GM19452 (cell line): ENCODE results near the gene CCDC88C.
"Not testable (repeated sequence)": the region's sequence is repeated elsewhere in the genome, so short reads cannot be mapped to it uniquely, and the experiment has no call there.

Experiments used
- ATAC-seq: cut with Tn5 transposase; IDR thresholded peaks from one replicate; pipeline ENCODE4 v1.9.1; 2021; ENCODE audit not compliant: unreplicated experiment

CCDC88C gene

DNA sequence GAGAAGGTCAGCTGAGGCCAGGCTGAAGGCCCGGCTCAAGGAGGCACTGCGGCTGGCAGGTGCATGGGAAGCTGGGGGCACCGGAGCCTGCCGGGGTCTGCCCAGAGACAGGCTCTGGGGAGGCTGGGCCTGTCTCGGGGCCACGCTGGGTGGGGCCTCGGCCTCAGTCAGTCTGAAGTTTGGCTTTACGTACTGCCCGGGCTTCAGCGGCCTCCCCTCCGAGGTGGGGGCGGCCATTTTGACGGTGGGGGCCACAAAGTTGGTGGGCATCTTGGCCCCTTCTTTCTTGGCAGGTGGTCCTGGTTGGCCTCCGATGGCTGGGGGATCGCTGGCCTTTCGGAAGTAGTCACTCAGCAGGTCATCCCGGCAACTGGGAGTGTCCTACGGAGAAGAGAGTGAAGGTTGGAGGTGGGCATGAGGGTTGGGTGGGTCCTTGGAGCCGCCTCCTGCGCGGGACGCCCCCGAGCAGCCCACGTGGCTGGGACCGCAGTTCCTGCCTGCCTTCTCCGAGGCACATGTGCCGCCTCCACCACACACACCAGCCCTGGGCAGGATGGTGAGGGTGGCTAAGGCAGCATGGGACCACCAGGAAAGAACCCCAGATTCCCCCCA, 144.2 kb downstream of the CCDC88C start:
- no peak for ATAC-seq

DNA sequence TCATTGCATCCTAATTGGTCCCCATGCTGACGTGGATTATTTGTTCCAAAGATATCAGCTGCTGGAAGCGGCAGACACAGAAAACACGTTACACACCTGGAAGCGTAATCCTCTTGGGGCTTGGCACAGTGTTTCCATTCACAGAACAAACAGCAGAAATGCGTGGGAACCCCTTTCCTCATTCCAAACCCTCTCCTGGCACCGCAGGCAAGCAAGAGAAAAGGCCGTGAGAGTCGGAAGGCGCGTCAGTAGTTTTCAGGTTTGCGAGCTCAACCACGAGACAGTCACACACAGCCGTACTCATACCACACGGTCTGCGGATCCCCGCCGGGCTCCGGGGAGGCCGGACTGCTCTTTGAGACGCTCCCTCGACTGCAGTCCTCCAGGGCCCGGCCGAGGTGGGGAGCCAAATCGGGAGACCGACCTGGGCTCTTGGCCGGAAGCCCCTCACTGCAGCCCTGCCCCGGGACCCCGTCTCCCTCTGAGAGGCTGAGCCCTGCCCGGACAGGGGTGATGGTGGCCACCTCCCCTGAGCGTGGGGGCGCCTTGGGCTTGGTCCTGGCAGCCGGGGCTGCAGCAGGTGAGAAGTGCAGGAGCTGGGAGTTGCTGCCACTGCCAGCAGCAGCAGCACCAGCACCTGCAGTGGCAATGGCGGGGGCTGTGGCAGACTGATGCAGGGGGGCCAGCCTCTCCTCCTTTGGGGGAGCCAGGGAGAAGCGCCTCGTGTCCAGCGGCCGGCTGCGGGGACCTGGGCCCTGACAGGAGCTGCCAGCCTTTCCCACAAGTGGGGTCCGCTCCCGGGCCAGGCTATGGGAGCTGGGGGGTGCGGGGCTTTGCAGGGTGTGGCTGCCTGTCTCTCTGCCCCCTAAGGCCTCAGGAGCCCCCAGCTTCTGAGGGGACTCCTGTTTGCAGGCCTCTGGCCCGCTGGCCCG, 145.0 kb downstream of the CCDC88C start:
- no peak for ATAC-seq

DNA sequence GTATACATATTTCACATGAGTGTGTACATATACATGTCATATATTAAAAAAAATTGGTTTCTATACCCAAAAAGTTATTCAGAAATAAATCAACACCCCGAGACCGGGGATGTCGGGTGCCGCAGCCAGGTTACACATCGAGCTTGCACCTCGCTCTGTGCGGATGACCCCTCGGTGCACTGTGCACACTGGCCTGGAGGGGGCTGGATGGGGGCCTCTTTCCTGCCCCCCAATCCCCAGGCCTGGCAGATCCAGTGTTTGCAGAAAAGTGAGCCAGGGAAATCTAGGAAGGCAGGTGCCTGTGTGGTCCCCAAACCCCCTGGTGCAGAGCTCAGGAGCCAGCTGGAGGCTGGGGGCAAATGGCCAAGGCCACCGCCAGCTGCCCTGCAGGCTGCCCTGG, 146.0 kb downstream of the CCDC88C start:
- ATAC-seq: no peak

DNA sequence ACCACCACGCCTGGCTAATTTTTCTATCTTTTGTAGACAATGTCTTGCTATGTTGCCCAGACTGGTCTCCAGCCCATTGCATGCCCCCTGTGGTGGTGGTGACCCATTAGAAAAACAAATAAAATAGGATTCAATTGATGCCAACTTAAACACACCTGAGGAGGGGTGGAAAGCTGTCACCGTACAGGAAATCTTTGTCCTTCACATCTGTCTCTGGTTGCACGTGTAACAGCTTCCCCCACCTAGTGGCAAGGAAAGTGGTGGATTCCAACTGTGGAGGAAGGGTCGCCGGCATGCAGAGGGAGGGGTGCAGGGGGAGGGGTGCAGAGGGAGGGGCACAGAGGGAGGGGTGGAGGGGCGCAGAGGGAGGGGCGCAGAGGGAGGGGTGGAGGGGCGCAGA, 147.0 kb downstream of the CCDC88C start:
- ATAC-seq: no peak

DNA sequence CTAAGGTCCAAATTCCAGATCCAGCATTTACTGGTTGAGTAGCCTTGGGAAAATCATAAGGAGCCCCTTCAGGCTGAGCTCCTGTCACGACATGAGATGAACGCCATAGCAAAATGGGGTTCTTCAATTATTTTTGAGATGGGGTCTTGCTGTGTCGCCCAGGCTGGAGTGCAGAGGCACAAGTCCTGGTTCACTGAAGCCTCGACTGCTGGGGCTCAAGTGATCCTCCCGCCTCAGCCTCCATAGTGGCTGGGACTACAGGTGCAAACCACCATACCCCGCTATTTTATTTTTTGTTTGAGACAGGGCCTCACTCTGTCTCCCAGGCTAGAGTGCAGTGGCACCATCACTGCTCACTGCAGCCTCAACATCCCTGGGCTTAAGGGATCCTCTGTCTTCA, 147.4 kb downstream of the CCDC88C start:
- no peak for ATAC-seq

DNA sequence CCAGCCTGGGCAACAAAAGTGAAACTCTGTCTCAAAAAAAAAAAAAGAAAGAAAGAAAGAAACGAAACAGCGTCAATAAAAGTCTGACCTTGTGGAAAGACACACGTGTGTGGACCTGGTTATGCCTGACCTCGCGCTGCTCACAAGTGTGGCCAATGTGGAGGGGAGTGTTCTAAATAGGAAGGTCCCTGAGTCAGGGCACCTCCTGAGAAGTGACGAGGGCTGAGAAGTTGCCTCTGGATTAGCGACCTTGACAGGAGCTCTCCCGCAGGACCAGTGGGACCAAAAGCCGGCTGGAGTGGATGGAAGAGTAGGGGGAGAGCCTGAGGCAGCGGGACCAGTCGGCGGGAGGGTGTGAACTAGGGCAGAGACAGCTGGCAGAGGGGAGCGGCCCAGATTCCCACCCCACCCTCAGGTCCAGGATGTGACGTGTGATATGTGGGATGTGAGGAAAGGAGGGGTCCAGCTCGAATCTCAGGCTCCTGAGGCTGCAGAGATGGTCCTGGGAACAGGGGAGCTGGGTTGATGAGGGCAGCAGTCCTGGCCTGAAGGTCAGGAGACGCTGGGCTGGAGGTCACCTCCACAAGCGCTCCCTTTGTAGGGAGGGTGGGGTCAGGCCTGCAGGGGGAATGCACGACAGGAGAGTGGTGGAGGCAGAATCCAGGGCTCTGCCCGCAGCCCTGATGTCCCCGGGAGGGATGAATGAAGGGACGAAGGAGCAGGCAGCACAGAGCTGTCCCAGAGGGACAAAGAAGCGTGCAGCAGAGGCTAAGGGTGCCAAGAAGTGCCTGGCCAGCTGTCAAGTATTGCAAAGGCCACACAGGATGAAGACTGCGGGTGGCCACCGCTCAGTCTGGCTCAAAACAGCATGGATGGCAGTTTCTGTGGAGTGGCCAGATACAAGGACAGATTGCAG, 148.3 kb downstream of the CCDC88C start:
- no peak for ATAC-seq

DNA sequence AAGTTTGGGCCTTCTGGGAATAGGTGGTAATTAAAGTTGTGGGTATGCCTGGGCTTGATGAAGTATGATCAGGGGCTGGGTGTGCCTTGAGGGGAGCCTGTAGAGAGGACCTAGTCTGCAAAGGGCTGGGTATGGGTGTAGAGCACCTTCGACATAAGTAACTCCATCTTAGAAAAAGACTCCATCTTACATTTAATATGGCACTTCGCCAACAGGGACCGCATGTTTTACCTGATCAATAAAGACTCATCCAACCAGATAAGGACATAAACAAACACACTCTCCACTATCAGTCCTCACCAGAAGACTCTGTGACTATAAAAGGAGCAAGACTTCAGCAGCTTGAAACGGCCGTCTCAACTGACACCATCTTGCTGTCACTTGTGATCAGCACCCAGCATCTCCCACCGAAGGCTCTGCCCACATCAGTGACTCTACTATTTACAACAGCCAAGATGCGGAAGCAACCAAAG, 149.6 kb downstream of the CCDC88C start:
- ATAC-seq: no peak

DNA sequence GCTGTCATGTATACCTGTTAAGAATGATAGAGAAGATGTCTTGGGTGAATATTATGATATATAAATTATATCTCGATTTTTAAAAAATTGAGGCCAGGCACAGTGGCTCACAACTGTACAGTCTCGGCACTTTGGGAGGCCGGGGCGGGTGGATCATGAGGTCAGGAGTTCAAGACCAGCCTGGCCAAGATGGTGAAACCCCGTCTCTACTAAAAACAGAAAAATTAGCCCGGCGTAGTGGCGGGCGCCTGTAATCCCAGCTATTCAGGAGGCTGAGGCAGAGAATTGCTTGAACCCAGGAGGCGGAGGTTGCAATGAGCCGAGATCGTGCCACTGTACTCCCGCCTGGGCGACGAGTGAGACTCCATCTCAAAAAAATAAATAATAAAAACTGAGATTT, 151.3 kb downstream of the CCDC88C start:
- ATAC-seq: not testable (repeated sequence)

DNA sequence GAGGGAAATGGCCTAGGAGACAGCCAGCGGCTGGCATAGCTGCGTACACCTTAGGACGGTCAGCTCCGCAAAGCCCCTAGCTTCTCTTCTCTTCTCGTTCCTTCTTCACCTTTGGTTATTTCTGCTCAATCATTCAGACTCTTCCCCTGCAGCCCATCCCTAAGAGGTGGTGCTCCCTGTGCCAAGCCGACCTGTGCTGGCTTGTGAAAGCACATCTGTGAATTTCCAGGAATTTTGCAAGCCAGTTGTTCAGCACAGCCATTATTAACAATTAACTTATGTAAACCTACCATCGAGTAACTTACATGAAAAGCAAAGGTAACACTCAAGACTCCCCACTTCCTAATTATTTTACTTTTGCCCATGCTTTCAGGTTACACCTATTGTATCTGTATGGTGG, 152.2 kb downstream of the CCDC88C start:
- no peak for ATAC-seq

DNA sequence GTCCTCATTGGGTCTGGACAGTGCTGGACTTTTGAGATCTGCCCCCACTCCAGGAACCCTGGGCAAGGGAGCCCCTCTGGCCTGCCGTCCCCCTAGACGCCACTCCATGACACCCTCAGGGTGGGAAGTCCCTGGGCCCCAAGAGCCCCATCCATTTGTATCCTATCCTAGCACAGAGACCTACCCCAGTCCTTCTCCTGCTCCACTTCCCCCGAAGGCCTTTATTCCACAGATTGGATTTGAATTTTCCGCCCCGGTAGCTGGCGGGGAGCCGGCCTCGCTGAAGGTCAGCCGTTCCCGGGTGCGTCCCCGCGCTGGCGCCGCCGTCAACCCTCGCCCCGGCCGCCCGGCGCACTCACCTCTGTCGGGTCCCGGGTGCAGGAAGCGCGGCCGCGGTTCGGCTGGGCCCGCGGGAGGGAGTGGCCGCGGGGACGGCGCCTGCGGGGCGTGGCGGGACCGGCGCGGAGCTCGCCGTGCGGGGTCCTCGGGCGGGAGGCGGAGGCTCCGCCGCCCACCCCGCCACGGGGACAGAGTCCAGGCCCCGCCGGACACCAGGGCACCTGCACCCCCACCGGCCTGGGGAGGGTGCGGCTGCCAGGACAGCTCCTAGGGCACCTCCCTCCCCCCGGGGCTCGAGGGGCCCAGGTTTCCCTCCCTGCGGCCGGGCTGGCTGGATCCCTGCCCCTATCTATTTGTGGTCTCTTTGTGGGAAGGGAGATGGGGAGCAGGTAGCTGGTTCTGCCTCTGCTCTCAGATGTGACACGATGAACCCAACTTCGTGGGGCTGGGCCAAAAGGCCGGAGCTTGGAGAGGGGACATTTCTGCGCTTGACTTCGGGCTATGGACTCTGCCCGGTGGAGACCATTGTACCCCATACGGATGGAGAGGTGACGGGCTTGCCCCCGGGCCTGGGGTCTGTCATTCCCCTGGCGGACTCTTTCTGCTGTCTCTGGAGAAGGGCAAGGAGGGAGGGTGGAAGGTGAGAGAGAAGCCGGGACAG, 153.2 kb downstream of the CCDC88C start:
- no peak for ATAC-seq

DNA sequence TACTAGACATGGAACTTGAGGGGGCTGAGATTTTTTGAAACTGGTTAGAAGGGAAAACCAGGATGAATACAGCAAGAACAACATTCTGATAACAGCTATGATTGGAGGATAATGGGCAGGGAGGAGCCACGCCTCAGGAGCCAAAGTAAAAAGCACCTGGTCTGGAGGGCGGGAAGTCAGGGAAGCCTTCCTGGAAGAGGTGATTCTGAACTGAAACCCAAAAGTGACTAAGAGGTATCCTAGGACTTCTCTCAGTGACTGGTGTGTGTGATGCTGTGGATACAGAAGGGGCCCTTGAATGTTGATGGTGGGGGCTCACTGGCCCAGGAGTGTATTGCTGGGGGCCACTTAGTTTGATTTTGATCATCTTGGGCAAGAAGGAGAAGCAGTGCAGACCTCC, 154.3 kb downstream of the CCDC88C start:
- ATAC-seq: no peak

DNA sequence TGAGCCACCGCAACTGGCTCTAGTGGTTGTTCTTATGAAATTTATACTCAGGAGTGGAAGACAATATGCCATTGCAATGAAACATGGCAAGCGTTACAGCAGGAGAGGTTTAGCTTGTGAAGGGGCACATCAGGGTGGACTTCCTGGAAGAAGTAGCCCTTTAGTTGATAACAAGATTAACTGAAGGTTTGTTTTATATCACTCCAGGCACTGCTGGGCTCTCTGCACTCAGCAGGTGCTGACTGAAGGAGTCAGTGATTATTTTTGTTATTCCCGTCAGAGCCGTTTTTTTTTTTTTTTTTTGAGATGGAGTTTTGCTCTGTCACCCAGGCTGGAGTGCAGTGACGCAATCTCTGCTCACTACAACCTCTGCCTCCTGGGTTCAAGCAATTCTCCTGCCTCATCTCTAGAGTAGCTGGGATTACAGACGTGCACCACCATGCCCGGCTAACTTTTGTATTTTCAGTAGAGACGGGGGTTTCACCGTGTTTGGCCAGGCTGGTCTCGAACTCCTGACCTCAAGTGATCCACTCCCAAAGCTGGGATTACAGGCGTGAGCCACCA, 155.6 kb downstream of the CCDC88C start:
- no peak for ATAC-seq

DNA sequence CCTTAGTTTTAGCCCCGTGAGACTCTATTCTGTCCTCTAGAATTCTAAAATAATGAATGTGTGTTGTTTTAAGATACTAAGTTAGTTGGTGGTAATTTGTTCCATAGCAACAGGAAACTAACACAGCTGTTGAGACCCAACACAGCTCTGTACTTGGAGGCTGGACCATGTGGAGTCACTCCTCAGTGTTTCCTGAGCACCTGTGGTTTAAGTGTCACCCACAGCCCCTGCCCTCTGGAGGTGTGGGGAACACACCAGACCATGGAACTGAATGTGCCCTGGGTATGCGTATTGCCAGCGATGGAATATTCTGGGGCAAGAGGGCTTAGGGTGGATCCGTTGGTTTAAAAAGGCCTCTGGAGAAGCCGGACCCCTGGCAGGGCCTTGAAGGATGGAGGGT, 156.5 kb downstream of the CCDC88C start:
- ATAC-seq: no peak

DNA sequence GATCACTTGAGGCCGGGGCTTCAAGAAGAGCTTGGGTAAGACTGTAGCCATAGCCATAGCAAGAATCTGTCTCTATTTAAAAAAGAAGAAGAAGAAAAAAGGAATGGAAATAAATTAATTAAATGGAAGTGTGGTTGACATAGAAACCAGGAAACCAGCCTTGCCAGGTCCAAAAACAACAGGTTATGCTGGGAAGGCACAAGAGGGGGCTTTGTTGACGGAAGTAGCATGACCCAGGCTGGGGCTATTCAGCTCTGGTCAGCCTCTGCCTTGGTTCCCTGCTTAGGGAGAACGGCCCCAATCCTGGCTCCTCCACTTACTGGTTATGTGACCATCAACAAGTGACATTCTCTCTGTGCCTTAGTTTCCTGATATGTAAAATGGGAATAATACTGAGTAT, 158.7 kb downstream of the CCDC88C start:
- no peak for ATAC-seq

DNA sequence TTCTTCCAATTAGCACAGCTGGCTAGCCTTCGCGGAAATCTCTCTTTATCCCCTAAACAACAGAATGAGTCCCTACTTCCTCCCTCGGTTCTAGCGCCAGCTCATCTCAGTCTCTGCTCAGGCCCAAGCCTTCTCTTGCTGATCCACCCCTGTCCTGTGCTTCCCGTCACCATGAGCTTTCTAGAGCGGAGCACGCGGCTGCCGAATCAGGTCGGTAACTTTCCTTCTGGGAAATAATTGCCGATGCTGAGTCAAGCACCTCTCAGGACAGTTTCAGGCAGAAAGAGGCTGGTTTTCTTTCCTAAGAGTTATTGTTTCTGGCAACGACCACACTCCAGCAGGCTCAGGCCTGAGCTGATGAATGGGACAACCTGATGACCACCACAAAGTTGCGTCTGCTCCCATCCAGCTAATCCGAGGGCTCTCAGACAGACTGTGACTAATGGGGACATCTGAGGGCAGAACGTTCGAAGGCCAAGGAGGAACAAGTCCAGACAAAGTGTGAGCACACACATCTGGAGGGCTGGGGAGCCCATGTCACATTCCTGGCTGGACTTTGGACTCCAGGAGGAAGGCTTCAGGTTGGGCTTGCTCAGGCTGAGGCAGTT, 159.5 kb downstream of the CCDC88C start:
- no peak for ATAC-seq

DNA sequence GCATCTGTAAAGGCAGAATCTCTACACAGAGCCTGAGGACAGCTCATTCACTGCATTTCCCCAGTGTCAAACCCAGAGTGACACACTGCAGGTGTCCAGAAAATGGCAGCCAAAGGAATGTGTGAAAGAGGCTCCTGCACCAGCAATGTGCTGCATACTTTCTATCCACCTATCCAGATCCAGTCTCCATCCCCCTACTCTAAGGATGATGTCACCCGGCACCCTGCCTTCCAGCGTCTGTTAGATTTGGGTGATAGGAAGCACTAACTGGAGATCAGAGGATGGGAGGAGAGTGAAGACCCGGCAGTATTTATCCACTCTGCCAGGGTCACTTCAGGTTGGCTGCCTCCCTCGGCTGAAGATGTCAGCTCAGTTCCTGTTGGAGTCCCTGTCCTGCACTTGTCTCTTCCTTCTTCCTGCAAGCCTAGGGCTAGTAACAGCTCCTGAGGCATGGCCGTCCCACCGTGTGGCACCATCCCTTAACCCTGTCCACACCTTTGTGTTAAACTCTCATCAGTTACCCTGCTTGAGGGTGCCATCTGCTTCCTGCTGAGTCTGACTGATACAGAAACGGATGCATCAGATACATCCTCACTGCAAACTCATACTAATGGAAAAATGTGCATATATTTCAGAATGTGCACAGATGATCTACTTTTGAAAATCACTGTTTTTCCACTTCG, 160.2 kb downstream of the CCDC88C start:
- ATAC-seq: no peak

DNA sequence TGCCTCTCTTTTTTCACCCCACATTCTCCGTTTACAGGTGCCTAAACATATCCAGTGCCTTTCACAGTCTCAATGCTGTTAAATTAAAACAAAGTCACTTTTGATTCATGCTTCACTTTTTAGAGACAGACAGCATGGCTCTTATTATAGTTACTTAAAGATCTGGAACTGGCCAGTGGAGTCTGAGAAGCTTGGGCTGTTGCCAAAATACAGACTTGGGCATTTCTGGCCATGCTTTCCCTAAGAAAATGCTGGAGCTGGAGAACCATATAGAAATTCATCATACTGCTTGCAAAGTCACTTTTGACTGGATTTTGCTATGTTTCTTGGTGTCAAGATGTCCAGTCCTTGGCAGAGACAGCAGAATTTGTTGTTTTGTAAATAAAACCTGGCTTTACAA, 161.0 kb downstream of the CCDC88C start:
- no peak for ATAC-seq

DNA sequence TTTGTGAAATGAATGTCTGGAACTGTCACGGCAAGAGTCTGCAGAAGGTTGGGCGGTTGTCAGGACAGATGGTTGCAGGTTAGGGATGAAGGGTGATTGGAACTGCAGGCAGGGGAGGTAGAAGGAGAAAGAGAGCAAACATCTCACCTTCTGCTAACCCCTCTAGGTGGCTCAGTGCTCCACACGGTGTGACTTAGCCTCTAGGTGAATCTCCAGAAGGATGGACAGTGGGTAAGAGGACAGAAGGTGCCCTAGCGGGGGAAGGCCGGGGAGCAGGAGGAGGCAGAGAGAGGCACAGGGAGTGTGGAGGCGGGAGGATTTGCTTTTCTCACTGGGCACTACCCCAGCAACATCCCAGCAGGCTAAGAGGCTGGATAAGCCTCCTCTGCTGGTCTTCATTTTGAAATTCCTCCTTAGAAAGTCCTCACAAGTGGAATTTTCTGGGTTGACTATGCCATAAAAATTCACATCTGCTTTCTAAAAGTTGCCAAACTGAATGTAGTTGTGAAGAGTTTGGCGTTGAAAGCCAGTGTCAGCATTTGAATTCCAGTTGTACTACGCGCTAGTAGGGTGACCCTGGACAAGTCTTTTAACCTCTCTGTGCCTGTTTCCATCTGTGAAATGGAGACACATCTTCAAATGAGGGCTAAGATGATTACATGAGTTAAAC, 162.5 kb downstream of the CCDC88C start:
- no peak for ATAC-seq
